Smooth muscle cell (in vitro differentiated cells): Measurements from ENCODE around the gene FBXO31. TPM values are rescaled to one million over a fixed set of nuclear protein-coding genes. Genes with fewer than 3 reads are reported as not detected.

Experiments
- DNase-seq: peaks from one replicate; lab custom pipeline; 2025; ENCODE audit not compliant: unreplicated experiment; lab: John Stamatoyannopoulos, UW
- H2AFZ ChIP-seq: fragments of 200-600 bp; sonication (generic); 2 replicates; pipeline ENCODE4 v1.6.0; 2016; ENCODE audit warnings: antibody characterized with exemption, low read depth, mild to moderate bottlenecking
- H3F3A ChIP-seq: fragments of 200-600 bp; sonication (generic); 2 replicates; pipeline ENCODE4 v1.6.0; 2017; ENCODE audit warnings: antibody characterized with exemption, low read depth
- H3K27ac ChIP-seq: fragments of 200-600 bp; sonication (generic); 2 replicates; pipeline ENCODE4 v1.5.1; 2016; ENCODE audit warnings: low read depth, mild to moderate bottlenecking
- H3K27me3 ChIP-seq: fragments of 200-600 bp; sonication (generic); 2 replicates; pipeline ENCODE4 v1.6.1; 2016; ENCODE audit warnings: low read depth, mild to moderate bottlenecking
- H3K36me3 ChIP-seq: fragments of 200-600 bp; sonication (generic); 2 replicates; pipeline ENCODE4 v1.5.1; 2016; ENCODE audit warnings: low read depth
- H3K4me1 ChIP-seq: fragments of 200-600 bp; sonication (generic); 2 replicates; pipeline ENCODE4 v1.5.1; 2016; ENCODE audit warnings: low read depth
- H3K4me2 ChIP-seq: fragments of 200-600 bp; sonication (generic); 2 replicates; pipeline ENCODE4 v1.6.0; 2016; ENCODE audit warnings: mild to moderate bottlenecking
- H3K4me3 ChIP-seq: fragments of 200-600 bp; sonication (generic); 2 replicates; pipeline ENCODE4 v1.5.1; 2016; ENCODE audit warnings: mild to moderate bottlenecking
- H3K79me2 ChIP-seq: fragments of 200-600 bp; sonication (generic); 2 replicates; pipeline ENCODE4 v1.6.0; 2016; ENCODE audit warnings: low read depth, mild to moderate bottlenecking
- H3K9ac ChIP-seq: fragments of 200-600 bp; sonication (generic); 2 replicates; pipeline ENCODE4 v1.6.0; 2016; ENCODE audit warnings: low read depth
- H3K9me3 ChIP-seq: fragments of 200-600 bp; sonication (generic); replicated peaks from 2 replicates; pipeline ENCODE4 v1.5.1; 2016; ENCODE audit warnings: low read depth
- H4K20me1 ChIP-seq: fragments of 200-600 bp; sonication (generic); 2 replicates; pipeline ENCODE4 v1.6.0; 2016; ENCODE audit warnings: low read depth
- CTCF ChIP-seq: fragments of 200-600 bp; sonication (generic); IDR thresholded peaks from 2 replicates; pipeline ENCODE4 v1.5.1; 2017; ENCODE audit warnings: borderline replicate concordance, mild to moderate bottlenecking, antibody characterized with exemption; ENCODE audit not compliant: insufficient read depth, poor library complexity, severe bottlenecking
- WGBS: methylation state at CpG from one replicate; pipeline ENCODE4 v1.1.7; 2016; ENCODE audit warnings: low lambda C conversion rate; 5-methylcytosine and 5-hydroxymethylcytosine counted together
- polyA plus RNA-seq: library from polyadenylated mRNA; unstranded; fragments of >200 nt; fragmentation: Nextera tagmentation; extraction: Ambion mirVana; gene quantifications from 2 replicates; pipeline ENCODE4 v1.2.1, GENCODE V29; 2016
- total RNA-seq: library from RNA; depleted of rRNA; stranded (reverse); fragments of >200 nt; gene quantifications from 2 replicates; pipeline ENCODE4 v1.2.3, GENCODE V29; 2014

FBXO31 gene
- total and polyA plus RNA-seq, 2 experiments from 2014 or later: 13.9 to 25.6 TPM

- H3K36me3 ChIP-seq: no peaks in the 10 kb centered on the region
- WGBS: 94% methylated on average over 13 of the region's 13 CpGs
- H3K4me1 ChIP-seq: no peaks in the 10 kb centered on the region
- no peaks in the 10 kb centered on the region for H3K27me3 ChIP-seq
- no peak for TF ChIP-seq CTCF
- no peak for DNase-seq
- no peak overlapping the region for H3K9ac ChIP-seq
- H3K9me3 ChIP-seq: no peaks in the 10 kb centered on the region
- no peak overlapping the region for H3K27ac ChIP-seq
- no peaks in the 10 kb centered on the region for H3K79me2 ChIP-seq
- no peak overlapping the region for H3K4me3 ChIP-seq
- peaks cover 4% of the 10 kb centered on the region for H3F3A ChIP-seq
- H2AFZ ChIP-seq: no peak overlapping the region
- H3K4me2 ChIP-seq: no peak overlapping the region
- peaks cover 19% of the 10 kb centered on the region for H4K20me1 ChIP-seq
Observed at GRCh38 chr16:87409781-87410180, 26.2 kb upstream of the FBXO31 start.

- no peaks in the 10 kb centered on the region for H3K27me3 ChIP-seq
- no peaks in the 10 kb centered on the region for H3K79me2 ChIP-seq
- no peaks in the 10 kb centered on the region for H3K4me1 ChIP-seq
- peaks cover 8% of the 10 kb centered on the region for H3F3A ChIP-seq
- no peak for TF ChIP-seq CTCF
- H4K20me1 ChIP-seq: peaks cover 19% of the 10 kb centered on the region
- no peak overlapping the region for H2AFZ ChIP-seq
- H3K27ac ChIP-seq: no peak overlapping the region
- no peaks in the 10 kb centered on the region for H3K36me3 ChIP-seq
- H3K4me2 ChIP-seq: no peak overlapping the region
- DNase-seq: no peak
- no peak overlapping the region for H3K9ac ChIP-seq
- WGBS: 91% methylated on average over 13 of the region's 13 CpGs
- no peak overlapping the region for H3K4me3 ChIP-seq
- no peaks in the 10 kb centered on the region for H3K9me3 ChIP-seq
Observed at GRCh38 chr16:87409153-87409552, 25.6 kb upstream of the FBXO31 start.

- no peak overlapping the region for H3K27ac ChIP-seq
- H3K36me3 ChIP-seq: peaks cover 2% of the 10 kb centered on the region
- no peak for DNase-seq
- peaks cover 8% of the 10 kb centered on the region for H3F3A ChIP-seq
- H3K4me3 ChIP-seq: no peak overlapping the region
- H3K27me3 ChIP-seq: no peaks in the 10 kb centered on the region
- no peaks in the 10 kb centered on the region for H3K9me3 ChIP-seq
- no peaks in the 10 kb centered on the region for H3K79me2 ChIP-seq
- H4K20me1 ChIP-seq: peaks cover 20% of the 10 kb centered on the region
- no peak overlapping the region for H3K9ac ChIP-seq
- no peaks in the 10 kb centered on the region for H3K4me1 ChIP-seq
- no peak overlapping the region for H3K4me2 ChIP-seq
- no peak overlapping the region for H2AFZ ChIP-seq
- no peak for TF ChIP-seq CTCF
- 95% methylated on average over 26 of the region's 26 CpGs for WGBS
Observed at GRCh38 chr16:87407511-87408112, 24.0 kb upstream of the FBXO31 start.

GRCh38 chr16:87406495-87407088 is 23.0 kb upstream of the FBXO31 start:
- no peak overlapping the region for H3K9ac ChIP-seq
- no peaks in the 10 kb centered on the region for H3K4me1 ChIP-seq
- H3K27ac ChIP-seq: no peak overlapping the region
- no peaks in the 10 kb centered on the region for H3K79me2 ChIP-seq
- 95% methylated on average over 14 of the region's 14 CpGs for WGBS
- no peak overlapping the region for H3K4me3 ChIP-seq
- no peak overlapping the region for H2AFZ ChIP-seq
- H3K27me3 ChIP-seq: no peaks in the 10 kb centered on the region
- H3K4me2 ChIP-seq: no peak overlapping the region
- peaks cover 8% of the 10 kb centered on the region for H3F3A ChIP-seq
- H3K9me3 ChIP-seq: no peaks in the 10 kb centered on the region
- TF ChIP-seq CTCF: no peak
- DNase-seq: no peak
- peaks cover 30% of the 10 kb centered on the region for H4K20me1 ChIP-seq
- H3K36me3 ChIP-seq: peaks cover 7% of the 10 kb centered on the region
